Endodermal cell (in vitro differentiated cells): Measurements from ENCODE around the gene NLK. TPM values are rescaled to one million over a fixed set of nuclear protein-coding genes. Genes with fewer than 3 reads are reported as not detected.

Source experiments
- DNase-seq: peaks from one replicate; pipeline ENCODE4 v3.0.0-alpha.2; 2017
- H3K27ac ChIP-seq: 2 replicates; pipeline ENCODE4 v1.5.1; 2013; ENCODE audit warnings: mild to moderate bottlenecking, low read depth, low read length, moderate library complexity
- H3K27me3 ChIP-seq: 2 replicates; pipeline ENCODE4 v1.6.1; 2013; ENCODE audit warnings: mild to moderate bottlenecking, low read length, moderate library complexity; ENCODE audit not compliant: insufficient read depth, control insufficient read depth, poor library complexity, severe bottlenecking
- H3K36me3 ChIP-seq: 2 replicates; pipeline ENCODE4 v1.7.0; 2013; ENCODE audit warnings: mild to moderate bottlenecking, low read length, moderate library complexity; ENCODE audit not compliant: control insufficient read depth, insufficient read depth
- H3K4me1 ChIP-seq: one replicate; pipeline ENCODE4 v1.7.0; 2013; ENCODE audit warnings: low read length; ENCODE audit not compliant: control insufficient read depth, insufficient read depth
- H3K4me3 ChIP-seq: 2 replicates; pipeline ENCODE4 v1.5.1; 2013; ENCODE audit warnings: mild to moderate bottlenecking, low read length, moderate library complexity
- H3K9ac ChIP-seq: 2 replicates; pipeline ENCODE4 v1.6.1; 2013; ENCODE audit warnings: mild to moderate bottlenecking, low read length, moderate library complexity; ENCODE audit not compliant: poor library complexity, severe bottlenecking; ENCODE audit errors: extremely low read depth
- H3K9me3 ChIP-seq: 2 replicates; pipeline ENCODE4 v1.6.1; 2013; ENCODE audit warnings: mild to moderate bottlenecking, low read length, moderate library complexity; ENCODE audit not compliant: control insufficient read depth
- H3K27ac Mint-ChIP-seq: 2 replicates; pipeline ENCODE4 v1.8.0; 2020; ENCODE audit warnings: mixed read lengths
- H3K27me3 Mint-ChIP-seq: 2 replicates; pipeline ENCODE4 v1.8.0; 2021; ENCODE audit warnings: mild to moderate bottlenecking, mixed read lengths; ENCODE audit not compliant: insufficient read depth
- H3K36me3 Mint-ChIP-seq: 2 replicates; pipeline ENCODE4 v1.8.0; 2020; ENCODE audit warnings: low read depth, mixed read lengths
- H3K4me1 Mint-ChIP-seq: 2 replicates; pipeline ENCODE4 v1.8.0; 2020; ENCODE audit warnings: mixed read lengths
- H3K4me3 Mint-ChIP-seq: 2 replicates; pipeline ENCODE4 v1.8.0; 2020; ENCODE audit warnings: mild to moderate bottlenecking, moderate library complexity, mixed read lengths
- H3K9me3 Mint-ChIP-seq: 2 replicates; pipeline ENCODE4 v1.8.0; 2020; ENCODE audit warnings: mild to moderate bottlenecking, mixed read lengths
- WGBS, 2 experiments: methylation state at CpG; one replicate each; pipeline versions ENCODE4 v1.1.5 to v1.1.7; 2013; ENCODE audit warnings: missing lambda C conversion rate in 2 of 2, mixed read lengths in 1 of 2; ENCODE audit not compliant: insufficient coverage in 1 of 2, insufficient read length in 1 of 2; 5-methylcytosine and 5-hydroxymethylcytosine counted together
- total RNA-seq, 2 donors: library from RNA; stranded (reverse); fragmentation: NEBNext Ultra II Directional in 1 of 2; extraction: Animal tissue kit (Norgen Biotek cat#: 25700) in 1 of 2; gene quantifications; 2 replicates in 1 of 2; 3 replicates in 1 of 2; pipeline ENCODE4 v1.2.1, GENCODE V29; 2021
- TF ChIP-seq, protein P1 (sequence below): fragments of 200-600 bp; sonication (generic); conservative IDR thresholded peaks from 2 replicates; pipeline ENCODE4 v1.5.0; 2021; ENCODE audit warnings: antibody characterized with exemption, mild to moderate bottlenecking

Gene NLK
- total RNA-seq, 2 donors from 2014 or later = 49.2 to 50.3 TPM

DNA sequence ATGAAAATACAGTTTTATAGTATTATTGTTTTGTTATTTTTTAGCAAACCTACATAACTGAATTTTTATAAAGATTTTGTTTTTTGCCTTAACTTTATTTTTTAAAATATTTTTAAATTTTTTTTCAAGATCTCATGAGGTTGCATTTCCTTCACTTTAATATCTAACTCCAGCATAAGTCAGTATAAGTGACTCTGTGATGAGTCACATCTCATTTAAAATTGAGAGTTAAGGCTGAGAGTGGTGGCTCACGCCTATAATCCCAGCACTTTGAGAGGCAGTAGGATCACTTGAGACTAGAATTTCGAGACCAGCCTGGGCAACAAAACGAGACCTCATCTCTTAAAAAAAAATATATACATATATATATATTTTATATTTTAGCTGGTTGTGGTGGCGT, 44.0 kb downstream of the NLK start:
- Mint-ChIP-seq H3K36me3 (peaks cover 17% of the 10 kb centered on the region), H3K4me3 (no peak overlapping the region), H3K9me3 (peaks cover 20% of the 10 kb centered on the region), H3K27ac (no peak overlapping the region), H3K4me1 (peaks cover 4% of the 10 kb centered on the region), H3K27me3 (no peaks in the 10 kb centered on the region)
- H3K27ac ChIP-seq = no peak overlapping the region
- H3K4me1 ChIP-seq = no peaks in the 10 kb centered on the region
- TF ChIP-seq, protein P1, sequence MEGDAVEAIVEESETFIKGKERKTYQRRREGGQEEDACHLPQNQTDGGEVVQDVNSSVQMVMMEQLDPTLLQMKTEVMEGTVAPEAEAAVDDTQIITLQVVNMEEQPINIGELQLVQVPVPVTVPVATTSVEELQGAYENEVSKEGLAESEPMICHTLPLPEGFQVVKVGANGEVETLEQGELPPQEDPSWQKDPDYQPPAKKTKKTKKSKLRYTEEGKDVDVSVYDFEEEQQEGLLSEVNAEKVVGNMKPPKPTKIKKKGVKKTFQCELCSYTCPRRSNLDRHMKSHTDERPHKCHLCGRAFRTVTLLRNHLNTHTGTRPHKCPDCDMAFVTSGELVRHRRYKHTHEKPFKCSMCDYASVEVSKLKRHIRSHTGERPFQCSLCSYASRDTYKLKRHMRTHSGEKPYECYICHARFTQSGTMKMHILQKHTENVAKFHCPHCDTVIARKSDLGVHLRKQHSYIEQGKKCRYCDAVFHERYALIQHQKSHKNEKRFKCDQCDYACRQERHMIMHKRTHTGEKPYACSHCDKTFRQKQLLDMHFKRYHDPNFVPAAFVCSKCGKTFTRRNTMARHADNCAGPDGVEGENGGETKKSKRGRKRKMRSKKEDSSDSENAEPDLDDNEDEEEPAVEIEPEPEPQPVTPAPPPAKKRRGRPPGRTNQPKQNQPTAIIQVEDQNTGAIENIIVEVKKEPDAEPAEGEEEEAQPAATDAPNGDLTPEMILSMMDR = no peak
- DNase-seq = no peak
- peaks cover 18% of the 10 kb centered on the region for H3K9me3 ChIP-seq
- 100% methylated on average over 3 of the region's 4 CpGs; no CpG with 5 or more reads in 1 of the 2 experiments for WGBS, 2 experiments
- no peaks in the 10 kb centered on the region for H3K36me3 ChIP-seq
- H3K27me3 ChIP-seq = no peaks in the 10 kb centered on the region
- H3K4me3 ChIP-seq = no peak overlapping the region
- H3K9ac ChIP-seq = no peak overlapping the region

- Histone ChIP-seq H3K27me3 (no peaks in the 10 kb centered on the region), H3K4me1 (no peaks in the 10 kb centered on the region), H3K27ac (no peak overlapping the region), H3K9me3 (peaks cover 18% of the 10 kb centered on the region), H3K9ac (no peak overlapping the region), H3K36me3 (no peaks in the 10 kb centered on the region), H3K4me3 (no peak overlapping the region)
- DNase-seq = no peak
- Mint-ChIP-seq H3K36me3 (peaks cover 17% of the 10 kb centered on the region), H3K27me3 (no peaks in the 10 kb centered on the region), H3K4me1 (peaks cover 5% of the 10 kb centered on the region), H3K9me3 (peaks cover 20% of the 10 kb centered on the region), H3K4me3 (no peak overlapping the region), H3K27ac (peak overlapping the region; percentile 15)
- TF ChIP-seq, protein P1 = no peak
Measured at GRCh38 chr17:28087743-28088142, 45.3 kb downstream of the NLK start.

DNA sequence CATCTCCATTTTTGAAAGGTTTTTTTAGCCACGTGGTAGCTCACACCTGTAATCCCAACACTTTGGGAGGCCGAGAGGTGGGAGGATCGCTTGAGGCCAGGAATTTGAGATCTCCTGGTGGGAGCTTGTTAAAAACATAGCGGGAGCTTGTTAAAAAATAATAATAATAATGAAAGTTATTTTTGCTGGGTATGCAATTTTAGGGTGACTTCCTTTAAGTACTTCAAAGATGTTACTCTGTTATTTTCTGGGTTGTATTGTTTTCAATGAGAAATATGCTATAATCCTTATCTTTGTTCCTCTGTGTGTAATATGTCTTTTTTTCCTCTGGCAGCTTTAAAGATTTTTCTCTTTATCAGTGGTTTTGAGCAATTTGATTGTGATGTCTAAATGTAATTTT, 48.1 kb downstream of the NLK start:
- Histone ChIP-seq H3K4me3 (no peak overlapping the region), H3K9me3 (peaks cover 18% of the 10 kb centered on the region), H3K27me3 (no peaks in the 10 kb centered on the region), H3K27ac (no peak overlapping the region), H3K4me1 (no peaks in the 10 kb centered on the region), H3K9ac (no peak overlapping the region), H3K36me3 (no peaks in the 10 kb centered on the region)
- Mint-ChIP-seq H3K4me3 (no peak overlapping the region), H3K27ac (no peak overlapping the region), H3K27me3 (no peaks in the 10 kb centered on the region), H3K4me1 (peaks cover 20% of the 10 kb centered on the region), H3K9me3 (peaks cover 20% of the 10 kb centered on the region), H3K36me3 (peaks cover 17% of the 10 kb centered on the region)
- TF ChIP-seq, protein P1 = no peak
- DNase-seq = no peak
- WGBS, 2 experiments = 89 to 100% methylated on average over 2 to 4 of the region's 4 CpGs
